Measurements from ENCODE around the gene ORAI3. TPM values are rescaled to one million over a fixed set of nuclear protein-coding genes. Genes with fewer than 3 reads are reported as not detected.

Gene ORAI3
- total RNA-seq, 2 donors from 2014 or later = 22.4 to 23.0 TPM

DNA sequence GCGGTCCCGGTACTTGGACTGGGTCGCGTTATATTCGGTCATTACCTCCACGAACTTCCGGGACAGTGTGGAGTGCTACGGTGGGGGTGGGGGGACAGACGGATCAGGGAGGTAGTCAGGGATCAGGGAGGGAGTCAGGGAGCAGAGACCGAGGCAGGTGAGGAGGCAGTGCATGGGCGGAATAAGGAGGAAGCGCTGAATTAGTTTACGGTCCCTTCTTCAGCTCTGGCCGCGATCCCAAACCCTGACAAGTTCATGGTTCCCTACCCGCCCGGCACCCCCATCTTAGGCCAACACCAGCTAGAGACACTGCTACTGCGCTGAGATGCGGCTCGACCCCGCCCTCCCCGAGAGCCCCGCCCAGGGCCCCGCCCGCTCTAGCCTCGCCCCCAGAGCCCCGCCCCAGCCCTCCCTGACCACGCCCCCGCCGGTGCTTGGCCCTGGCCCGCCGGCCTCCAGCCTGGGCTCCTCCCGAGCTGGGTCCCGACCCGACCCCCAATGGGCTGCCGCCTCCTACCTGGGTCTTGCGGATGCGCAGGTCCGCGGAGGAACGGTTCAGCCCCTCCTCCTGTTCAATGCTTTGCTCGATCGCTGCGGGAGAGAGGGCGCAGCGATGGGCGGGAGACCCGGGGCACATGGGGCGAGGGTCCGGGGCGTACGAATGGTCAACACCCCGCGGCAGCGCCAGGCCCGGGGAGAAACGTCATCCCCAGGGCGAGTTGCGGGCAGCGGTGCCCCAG lies 48.3 kb downstream of the ORAI3 start:
- Histone ChIP-seq H3K27me3 (no peaks in the 10 kb centered on the region), H3K36me3 (no peaks in the 10 kb centered on the region), H3K27ac (peak overlapping the region; percentile 68 to 71), H3K4me3 (peak overlapping the region; percentile 48 to 58), H3K9me3 (no peaks in the 10 kb centered on the region), H3K4me1 (peaks cover 0 to 23% of the 10 kb centered on the region in 2 donors)
- TF ChIP-seq, protein P1, sequence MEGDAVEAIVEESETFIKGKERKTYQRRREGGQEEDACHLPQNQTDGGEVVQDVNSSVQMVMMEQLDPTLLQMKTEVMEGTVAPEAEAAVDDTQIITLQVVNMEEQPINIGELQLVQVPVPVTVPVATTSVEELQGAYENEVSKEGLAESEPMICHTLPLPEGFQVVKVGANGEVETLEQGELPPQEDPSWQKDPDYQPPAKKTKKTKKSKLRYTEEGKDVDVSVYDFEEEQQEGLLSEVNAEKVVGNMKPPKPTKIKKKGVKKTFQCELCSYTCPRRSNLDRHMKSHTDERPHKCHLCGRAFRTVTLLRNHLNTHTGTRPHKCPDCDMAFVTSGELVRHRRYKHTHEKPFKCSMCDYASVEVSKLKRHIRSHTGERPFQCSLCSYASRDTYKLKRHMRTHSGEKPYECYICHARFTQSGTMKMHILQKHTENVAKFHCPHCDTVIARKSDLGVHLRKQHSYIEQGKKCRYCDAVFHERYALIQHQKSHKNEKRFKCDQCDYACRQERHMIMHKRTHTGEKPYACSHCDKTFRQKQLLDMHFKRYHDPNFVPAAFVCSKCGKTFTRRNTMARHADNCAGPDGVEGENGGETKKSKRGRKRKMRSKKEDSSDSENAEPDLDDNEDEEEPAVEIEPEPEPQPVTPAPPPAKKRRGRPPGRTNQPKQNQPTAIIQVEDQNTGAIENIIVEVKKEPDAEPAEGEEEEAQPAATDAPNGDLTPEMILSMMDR (IDR thresholded peaks at IDR 0.05) = no peak
- peak; percentile 78 for DNase-seq (ENCODE audit: low spot score)

DNA sequence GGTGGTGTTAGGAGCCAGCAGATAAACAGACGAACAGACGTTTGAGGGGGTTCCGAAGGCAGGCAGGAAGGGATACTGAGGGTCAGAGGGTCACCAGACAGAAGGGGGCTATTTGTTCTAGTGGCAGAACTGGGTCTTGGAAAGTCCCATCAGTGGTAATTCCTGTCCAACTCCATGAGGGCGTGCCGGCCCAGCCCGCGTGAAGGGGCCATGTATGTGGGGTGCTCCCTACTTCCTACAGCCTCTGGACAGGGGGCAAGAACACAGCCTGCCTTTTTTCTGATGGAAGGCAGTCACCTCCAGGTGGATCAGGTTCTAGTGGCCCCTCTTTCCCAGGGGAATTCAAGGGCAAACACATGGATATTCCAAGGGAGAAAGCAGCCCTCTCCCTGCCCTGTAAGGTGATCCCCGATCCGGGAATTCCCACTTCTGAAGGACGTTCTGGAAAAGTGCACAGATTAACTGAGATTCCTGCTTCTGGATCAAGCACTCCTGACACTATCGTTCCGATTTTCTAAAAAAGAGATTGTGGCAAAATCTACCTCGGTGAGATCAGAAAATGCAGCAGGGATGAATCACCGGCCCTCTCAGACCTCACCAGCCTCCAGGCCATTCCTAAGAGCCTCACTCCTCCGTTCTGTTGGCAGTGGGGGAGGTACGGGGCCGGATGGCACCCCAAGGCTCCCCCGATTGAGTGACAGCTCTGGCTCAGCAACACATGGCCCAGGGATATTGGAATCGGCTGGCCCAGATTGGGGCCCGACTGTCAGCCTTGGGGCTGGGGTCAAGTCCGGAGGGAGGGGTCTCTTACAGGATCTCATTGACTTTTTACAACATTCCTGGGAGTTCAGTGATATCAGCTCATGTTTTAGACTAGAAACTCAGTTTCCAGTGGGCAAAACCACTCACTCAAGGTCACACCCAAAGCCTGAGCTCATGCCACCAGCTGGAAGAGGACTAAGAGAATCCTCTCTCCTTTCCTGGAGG lies 49.1 kb downstream of the ORAI3 start:
- H3K27ac ChIP-seq = peak overlapping the region; percentile 68 to 71
- H3K4me1 ChIP-seq = peaks cover 0 to 25% of the 10 kb centered on the region in 2 donors
- DNase-seq (ENCODE audit: low spot score) = no peak
- no peaks in the 10 kb centered on the region for H3K36me3 ChIP-seq
- H3K27me3 ChIP-seq = no peaks in the 10 kb centered on the region
- H3K9me3 ChIP-seq = no peaks in the 10 kb centered on the region
- TF ChIP-seq, protein P1 (IDR thresholded peaks at IDR 0.05) = no peak
- H3K4me3 ChIP-seq = peak overlapping the region; percentile 48 to 58

DNA sequence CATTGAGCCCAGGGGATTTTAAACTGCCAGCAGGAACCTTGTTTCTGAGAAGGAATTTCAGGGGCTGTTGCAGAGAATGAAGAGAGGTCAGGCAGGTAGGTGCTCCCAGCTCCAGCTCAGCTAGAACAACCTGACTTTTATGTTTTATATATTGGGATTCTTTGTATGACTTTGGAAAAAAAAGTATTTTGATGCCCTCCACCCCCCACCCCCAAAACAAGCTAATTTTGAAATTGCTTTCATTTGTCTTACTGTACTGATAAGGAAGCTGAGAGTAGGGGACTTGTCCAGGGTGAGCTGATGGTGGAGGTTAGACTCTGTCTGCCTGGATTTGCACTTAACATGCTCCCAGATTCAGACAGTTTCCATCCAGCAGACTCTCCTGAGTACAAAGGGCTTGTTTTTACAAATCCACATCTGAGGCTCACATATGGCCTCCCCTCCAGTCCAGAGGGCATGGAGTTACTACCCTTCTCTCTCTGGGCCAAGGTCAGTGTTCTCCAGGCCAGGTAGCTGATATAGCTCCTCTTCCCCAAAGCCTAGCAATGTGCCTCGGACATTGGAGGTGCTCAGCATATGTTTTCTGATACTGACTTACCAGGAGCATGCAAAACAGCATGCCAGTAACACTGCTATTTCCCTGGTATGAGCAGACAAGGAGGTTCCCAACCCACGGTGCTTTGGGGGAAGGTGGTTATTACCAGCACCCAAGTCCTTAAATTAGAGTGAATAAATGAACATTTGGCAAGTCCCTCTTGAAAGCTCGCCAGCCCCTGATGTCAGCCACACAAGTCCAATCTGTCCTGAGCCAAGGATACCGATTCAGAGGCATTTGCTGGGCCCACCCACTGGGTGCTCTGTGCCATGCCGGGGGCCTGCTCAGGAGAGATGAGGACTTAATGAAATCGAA lies 50.2 kb downstream of the ORAI3 start:
- H3K4me3 ChIP-seq = no peak overlapping the region
- TF ChIP-seq, protein P1 (IDR thresholded peaks at IDR 0.05) = no peak
- H3K27me3 ChIP-seq = no peaks in the 10 kb centered on the region
- no peaks in the 10 kb centered on the region for H3K9me3 ChIP-seq
- peaks cover 0 to 25% of the 10 kb centered on the region in 2 donors for H3K4me1 ChIP-seq
- H3K36me3 ChIP-seq = no peaks in the 10 kb centered on the region
- peak; percentile 69 for DNase-seq (ENCODE audit: low spot score)
- H3K27ac ChIP-seq = peak overlapping the region; percentile 68 to 71

DNA sequence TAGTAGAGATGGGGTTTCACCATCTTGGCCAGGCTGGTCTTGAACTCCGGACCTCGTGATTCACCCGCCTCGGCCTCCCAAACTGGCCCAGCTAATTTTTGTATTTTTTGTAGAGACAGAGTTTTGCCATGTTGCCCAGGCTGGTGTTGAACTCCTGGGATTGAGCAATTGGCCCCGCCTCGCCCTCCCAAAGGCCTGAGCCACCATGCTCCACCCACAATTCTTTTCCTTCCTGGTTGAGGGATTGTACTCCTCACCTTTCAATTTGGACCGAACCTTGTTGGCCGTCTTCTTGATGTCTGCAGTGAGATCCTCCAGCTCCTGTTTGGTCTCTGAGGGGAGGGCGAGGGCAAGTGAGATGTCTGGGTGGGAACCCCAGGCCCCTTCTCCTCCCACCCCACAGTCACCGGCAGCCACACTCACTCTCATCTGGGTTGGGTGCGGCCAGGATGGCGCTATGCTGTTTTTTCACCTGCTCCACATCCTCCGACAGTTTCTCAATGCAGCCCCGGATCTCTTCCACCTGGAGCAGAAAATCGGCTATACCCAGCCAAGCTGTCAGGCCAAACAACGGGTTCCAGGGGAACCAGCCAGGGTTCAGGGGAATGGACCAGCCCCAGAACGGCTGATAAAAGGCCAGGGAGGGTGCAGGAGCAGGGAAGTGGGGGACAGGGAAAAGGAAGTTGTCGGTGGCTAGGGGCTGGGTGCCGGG lies 52.0 kb downstream of the ORAI3 start:
- H3K9me3 ChIP-seq = no peaks in the 10 kb centered on the region
- peaks cover 0 to 25% of the 10 kb centered on the region in 2 donors for H3K4me1 ChIP-seq
- no peaks in the 10 kb centered on the region for H3K27me3 ChIP-seq
- no peak overlapping the region for H3K4me3 ChIP-seq
- H3K36me3 ChIP-seq = no peaks in the 10 kb centered on the region
- DNase-seq (ENCODE audit: low spot score) = no peak
- no peak overlapping the region for H3K27ac ChIP-seq
- TF ChIP-seq, protein P1 (IDR thresholded peaks at IDR 0.05) = no peak

Measured in right atrium auricular region (tissue), 2 donors.